DND-41 (cell line): ENCODE data around the gene STKLD1.

Experiments
- EZH2 ChIP-seq: IDR thresholded peaks from 3 replicates; pipeline ENCODE4 v1.6.1; 2012; ENCODE audit warnings: borderline replicate concordance, low read depth, mild to moderate bottlenecking, moderate library complexity, low read length, inconsistent platforms; ENCODE audit not compliant: severe bottlenecking
- TF ChIP-seq, protein P1 (sequence below): IDR thresholded peaks from 2 replicates; pipeline ENCODE4 v1.5.1; 2012; ENCODE audit warnings: borderline replicate concordance, low read length, moderate library complexity, mild to moderate bottlenecking; ENCODE audit not compliant: poor library complexity, severe bottlenecking; ENCODE audit errors: extremely low read depth

DNA sequence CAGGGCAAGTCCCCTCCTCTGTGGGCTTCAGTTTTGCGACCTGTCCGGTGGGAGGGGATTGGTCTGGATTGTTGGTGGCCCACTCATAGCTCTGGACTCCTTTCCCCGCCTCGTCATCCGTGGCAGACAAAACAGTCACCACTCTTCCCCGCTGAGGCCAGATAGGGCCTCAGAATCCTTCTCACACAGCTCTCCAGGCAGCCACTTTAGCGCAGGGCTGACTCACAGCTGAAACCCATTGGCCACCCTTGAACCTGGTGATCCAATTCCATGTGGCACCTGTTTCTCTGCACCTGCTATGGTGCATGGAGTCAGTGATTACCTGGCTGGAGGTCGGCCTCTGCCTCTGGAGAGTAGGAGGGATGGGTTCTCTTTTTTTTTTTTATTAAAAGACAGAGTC lies 67.8 kb downstream of the STKLD1 start:
- TF ChIP-seq, protein P1, sequence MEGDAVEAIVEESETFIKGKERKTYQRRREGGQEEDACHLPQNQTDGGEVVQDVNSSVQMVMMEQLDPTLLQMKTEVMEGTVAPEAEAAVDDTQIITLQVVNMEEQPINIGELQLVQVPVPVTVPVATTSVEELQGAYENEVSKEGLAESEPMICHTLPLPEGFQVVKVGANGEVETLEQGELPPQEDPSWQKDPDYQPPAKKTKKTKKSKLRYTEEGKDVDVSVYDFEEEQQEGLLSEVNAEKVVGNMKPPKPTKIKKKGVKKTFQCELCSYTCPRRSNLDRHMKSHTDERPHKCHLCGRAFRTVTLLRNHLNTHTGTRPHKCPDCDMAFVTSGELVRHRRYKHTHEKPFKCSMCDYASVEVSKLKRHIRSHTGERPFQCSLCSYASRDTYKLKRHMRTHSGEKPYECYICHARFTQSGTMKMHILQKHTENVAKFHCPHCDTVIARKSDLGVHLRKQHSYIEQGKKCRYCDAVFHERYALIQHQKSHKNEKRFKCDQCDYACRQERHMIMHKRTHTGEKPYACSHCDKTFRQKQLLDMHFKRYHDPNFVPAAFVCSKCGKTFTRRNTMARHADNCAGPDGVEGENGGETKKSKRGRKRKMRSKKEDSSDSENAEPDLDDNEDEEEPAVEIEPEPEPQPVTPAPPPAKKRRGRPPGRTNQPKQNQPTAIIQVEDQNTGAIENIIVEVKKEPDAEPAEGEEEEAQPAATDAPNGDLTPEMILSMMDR: no peak
- no peak for TF ChIP-seq EZH2
